ENCODE data around the gene DIO1. TPM values are rescaled to one million over a fixed set of nuclear protein-coding genes. Genes with fewer than 3 reads are reported as not detected.

Gene DIO1
- total RNA-seq, 5 donors from 2014 or later (not counting 1 experiment from before 2014, with no cell fraction given) = not detected

DNA sequence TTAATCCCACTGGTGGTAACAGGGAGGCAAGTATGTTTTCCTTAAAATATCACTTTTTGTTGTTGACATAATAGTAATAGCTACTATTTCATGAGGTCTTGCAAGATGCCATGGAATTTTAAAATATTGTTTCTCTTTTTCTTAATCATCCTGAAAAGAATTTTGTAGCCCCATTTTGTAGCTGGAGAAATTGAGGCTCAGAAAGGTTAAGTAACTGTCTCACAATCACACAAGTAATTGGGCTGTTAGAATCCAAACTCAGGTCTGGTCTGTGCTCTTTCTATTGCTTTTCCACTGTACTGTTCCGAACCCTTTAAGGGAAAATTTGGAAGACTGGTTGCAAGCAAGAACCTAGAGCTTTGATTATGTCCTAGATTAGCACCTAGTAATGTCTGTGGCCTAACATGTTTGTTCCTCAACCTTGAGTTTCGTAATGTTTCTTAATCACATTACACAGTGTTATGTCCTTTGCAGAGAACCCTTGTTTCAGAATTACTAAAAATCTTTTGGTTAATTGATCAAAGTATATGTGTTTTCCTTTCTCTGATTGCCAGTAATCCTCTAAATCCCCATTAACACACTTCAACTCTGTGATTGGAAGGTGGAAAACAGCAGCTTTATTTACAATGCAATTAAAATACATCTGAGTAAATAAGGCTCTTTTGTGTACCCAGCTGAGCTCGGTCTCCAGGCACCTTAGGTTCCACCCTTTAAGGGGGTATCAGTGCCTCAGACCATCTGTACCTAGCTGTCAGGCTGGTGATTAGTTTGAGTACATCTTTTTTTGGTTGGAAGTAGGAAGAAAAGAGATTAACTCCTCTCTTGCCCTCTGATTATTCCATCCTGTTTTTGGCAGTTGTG is 62.6 kb downstream of the DIO1 start:
- Histone ChIP-seq H3K27me3 (replicated peaks in 1 of 2; ENCODE audit: control insufficient read depth in 2 of 2, extremely low read depth in 1 of 2, insufficient read depth in 2 of 2, low read length in 1 of 2) (no peaks in the 10 kb centered on the region), H3K27ac (ENCODE audit: low read length) (no peak overlapping the region), H3K36me3 (ENCODE audit: control insufficient read depth in 2 of 2, extremely low read depth in 1 of 2, insufficient read depth in 1 of 2, low read length in 1 of 2) (peaks cover 4 to 29% of the 10 kb centered on the region in 2 donors), H3K9me3 (no peaks in the 10 kb centered on the region), H3K4me3 (ENCODE audit: control insufficient read depth in 1 of 2, extremely low read depth in 1 of 2, low read length in 1 of 2) (no peak overlapping the region), H3K4me1 (ENCODE audit: control insufficient read depth in 1 of 2, extremely low read depth in 1 of 2, insufficient read depth in 2 of 2, low read length in 2 of 2) (no peaks in the 10 kb centered on the region)
- no peaks in the 10 kb centered on the region for H3K9me3 Mint-ChIP-seq
- 60% methylated on average over 1 of the region's 3 CpGs for WGBS (ENCODE audit: insufficient coverage)
- ChIA-PET CTCF (interaction anchor here (0.8 to 2.1 kb wide), 5 partner anchors 9 to 1585 kb away, joined by 3 to 18 read pairs (median 4); partner anchors contain the start of genes IFT25 (in 1 of the 2) and LRRC42 (in 1 of the 2)), POLR2A (interaction anchor here in 1 of 2 donors (0.5 kb wide), 1 partner anchor 11 kb away, joined by 4 read pairs; the partner anchor contains the start of gene LRRC42)
- peaks cover 17% of the 10 kb centered on the region for H3K36me3 Mint-ChIP-seq
- peaks cover 0 to 4% (median 2%) of the 10 kb centered on the region in 3 donors for H3K4me1 Mint-ChIP-seq
- ATAC-seq (replicated peaks in 1 of 4) (no peak), DNase-seq (no peak)
- H3K27ac Mint-ChIP-seq = peak overlapping the region in 1 of 2 donors; percentile 8
- H3K4me3 Mint-ChIP-seq = no peak overlapping the region
- no peaks in the 10 kb centered on the region for H3K27me3 Mint-ChIP-seq

DNA sequence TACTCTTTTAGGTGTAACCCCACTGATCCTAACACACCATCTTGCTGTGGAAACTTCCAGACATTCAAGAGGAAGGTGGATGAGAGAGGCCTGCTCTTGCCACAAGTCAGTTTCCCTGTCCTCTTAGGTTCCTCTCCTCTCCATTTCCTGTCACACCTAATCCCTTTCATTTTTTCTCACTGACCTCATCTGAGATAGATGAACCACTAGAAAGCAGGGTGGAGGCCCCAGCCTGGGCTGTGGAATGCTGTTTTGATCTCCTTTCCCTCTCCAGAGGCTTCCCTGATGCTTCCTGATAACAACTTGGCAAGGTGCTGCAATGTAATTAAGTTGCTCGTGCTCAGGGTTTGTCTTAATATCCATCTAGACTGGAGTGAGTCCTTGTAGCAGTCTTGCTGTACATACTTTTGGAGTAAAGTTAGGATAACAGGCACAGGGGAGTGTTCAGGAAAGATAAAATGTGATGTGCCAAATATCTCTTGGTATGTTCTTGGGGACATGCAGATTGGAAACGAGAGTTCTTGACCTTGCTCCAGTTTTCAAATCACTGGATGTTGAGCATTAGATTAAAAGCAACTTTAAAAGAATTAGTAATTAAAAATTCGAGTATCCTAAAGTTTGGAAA is 63.3 kb downstream of the DIO1 start:
- H3K4me3 ChIP-seq (ENCODE audit: control insufficient read depth in 1 of 2, extremely low read depth in 1 of 2, low read length in 1 of 2) = no peak overlapping the region
- no peaks in the 10 kb centered on the region for H3K4me1 ChIP-seq (ENCODE audit: control insufficient read depth in 1 of 2, extremely low read depth in 1 of 2, insufficient read depth in 2 of 2, low read length in 2 of 2)
- H3K36me3 Mint-ChIP-seq = peaks cover 21% of the 10 kb centered on the region
- H3K4me1 Mint-ChIP-seq = peaks cover 0 to 4% (median 2%) of the 10 kb centered on the region in 3 donors
- no peaks in the 10 kb centered on the region for H3K27me3 Mint-ChIP-seq
- POLR2A ChIA-PET = no interaction called here
- WGBS (ENCODE audit: insufficient coverage) = 100% methylated on average over 2 of the region's 3 CpGs
- H3K27ac Mint-ChIP-seq = no peak overlapping the region
- CTCF ChIA-PET = interaction anchor here (1.4 to 3.5 kb wide), 5 partner anchors 9 to 98 kb away, joined by 4 to 91 read pairs (median 18); partner anchors contain the start of genes IFT25 (in 1 of the 2) and LRRC42 (in 1 of the 2)
- DNase-seq = no peak
- H3K27me3 ChIP-seq (replicated peaks in 1 of 2; ENCODE audit: control insufficient read depth in 2 of 2, extremely low read depth in 1 of 2, insufficient read depth in 2 of 2, low read length in 1 of 2) = no peaks in the 10 kb centered on the region
- H3K9me3 ChIP-seq = no peaks in the 10 kb centered on the region
- ATAC-seq (replicated peaks in 1 of 4) = no peak
- no peak overlapping the region for H3K27ac ChIP-seq (ENCODE audit: low read length)
- no peaks in the 10 kb centered on the region for H3K9me3 Mint-ChIP-seq
- H3K36me3 ChIP-seq (ENCODE audit: control insufficient read depth in 2 of 2, extremely low read depth in 1 of 2, insufficient read depth in 1 of 2, low read length in 1 of 2) = peaks cover 4 to 31% of the 10 kb centered on the region in 2 donors
- H3K4me3 Mint-ChIP-seq = no peak overlapping the region

DNA sequence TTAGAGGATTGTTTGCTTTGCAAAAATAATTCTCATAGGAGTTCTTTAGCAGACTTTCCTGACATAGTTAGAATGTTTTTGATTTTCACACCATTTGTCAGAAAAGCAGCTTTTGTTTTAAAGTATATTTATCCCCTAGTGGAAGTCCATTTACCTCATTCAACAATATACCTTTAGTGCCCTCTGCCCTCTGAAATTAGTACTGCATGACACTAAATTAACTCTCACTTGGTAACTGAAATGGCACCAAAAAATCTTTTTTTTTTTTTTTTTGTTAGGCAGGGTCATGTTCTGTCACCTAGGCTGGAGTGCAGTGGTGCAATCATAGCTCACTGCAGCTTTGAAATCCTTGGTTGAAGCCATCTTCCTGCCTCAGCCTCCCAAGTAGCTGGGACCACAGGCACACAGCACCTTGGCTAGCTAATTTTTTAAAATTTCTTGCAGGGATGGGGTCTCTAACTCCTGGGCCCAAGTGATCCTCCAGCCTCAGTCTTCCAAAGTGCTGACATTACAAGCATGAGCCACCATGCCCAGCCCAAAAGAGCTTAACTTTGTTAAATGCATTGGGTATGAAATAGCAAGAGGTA is 65.8 kb downstream of the DIO1 start:
- no peaks in the 10 kb centered on the region for H3K27me3 Mint-ChIP-seq
- ATAC-seq (replicated peaks in 1 of 4) = peak in 3 of 4 experiments; percentile 46 to 74 (median 50)

More for the DNA sequence above, 65.8 kb downstream of the DIO1 start:
- H3K4me3 Mint-ChIP-seq = no peak overlapping the region
- H3K4me1 Mint-ChIP-seq = peaks cover 0 to 4% (median 2%) of the 10 kb centered on the region in 3 donors
- H3K36me3 ChIP-seq (ENCODE audit: control insufficient read depth in 2 of 2, extremely low read depth in 1 of 2, insufficient read depth in 1 of 2, low read length in 1 of 2) = peaks cover 4 to 44% of the 10 kb centered on the region in 2 donors
- H3K27ac Mint-ChIP-seq = no peak overlapping the region
- no peak overlapping the region for H3K4me3 ChIP-seq (ENCODE audit: control insufficient read depth in 1 of 2, extremely low read depth in 1 of 2, low read length in 1 of 2)
- no peaks in the 10 kb centered on the region for H3K9me3 Mint-ChIP-seq
- ChIA-PET POLR2A (interaction anchor here in 1 of 2 donors (0.6 to 0.7 kb wide), 2 partner anchors 14 to 96 kb away, joined by 7 read pairs; partner anchors contain the start of gene IFT25), CTCF (interaction anchor here (0.6 to 3.5 kb wide), 33 partner anchors 11 to 1918 kb away, joined by 3 to 91 read pairs (median 4); partner anchors contain the start of genes IFT25 (in 2 of the 2), LRRC42 (in 1 of the 2), MRPL37 (in 1 of the 2) and SLC1A7 (in 1 of the 2))
- peaks cover 28% of the 10 kb centered on the region for H3K36me3 Mint-ChIP-seq
- no peaks in the 10 kb centered on the region for H3K4me1 ChIP-seq (ENCODE audit: control insufficient read depth in 1 of 2, extremely low read depth in 1 of 2, insufficient read depth in 2 of 2, low read length in 2 of 2)
- H3K9me3 ChIP-seq = no peaks in the 10 kb centered on the region
- DNase-seq = peak in 5 of 35 experiments; percentile 16 to 70 (median 24)
- no peaks in the 10 kb centered on the region for H3K27me3 ChIP-seq (replicated peaks in 1 of 2; ENCODE audit: control insufficient read depth in 2 of 2, extremely low read depth in 1 of 2, insufficient read depth in 2 of 2, low read length in 1 of 2)
- no peak overlapping the region for H3K27ac ChIP-seq (ENCODE audit: low read length)

Other genes with a start within 250 kb of the DIO1 start
- not detected for gene GLIS1, start 155.0 kb upstream of the DIO1 start, total RNA-seq
- gene NDC1, start 55.9 kb upstream of the DIO1 start, total RNA-seq = 10 to 100 TPM in 4 of 5 donors, 1 to 10 TPM in 1; 5.6 to 13.3 (median 12.2) TPM
- 10 to 100 TPM; 11.5 to 17.2 (median 14.5) TPM for gene YIPF1, start 4.4 kb upstream of the DIO1 start, total RNA-seq
- gene IFT25, start 51.5 kb downstream of the DIO1 start, total RNA-seq = 10 to 100 TPM; 24.5 to 33.1 (median 31.2) TPM
- gene LRRC42, start 52.2 kb downstream of the DIO1 start, total RNA-seq = 1 to 10 TPM; 6.3 to 8.8 (median 7.9) TPM
- not detected for gene LDLRAD1, start 124.0 kb downstream of the DIO1 start, total RNA-seq
- gene TMEM59, start 159.0 kb downstream of the DIO1 start, total RNA-seq = 100 to 1,000 TPM; 138 to 193 (median 174) TPM
- 10 to 100 TPM in 2 of 5 donors, 1 to 10 TPM in 3; 5.9 to 12.8 (median 9.7) TPM for gene TCEANC2, start 159.4 kb downstream of the DIO1 start, total RNA-seq

Data from T-cell (primary cell).